Natural killer cell (primary cell): ENCODE results near the gene SLC2A3. TPM values are rescaled to one million over a fixed set of nuclear protein-coding genes. Genes with fewer than 3 reads are reported as not detected.
"Not testable (repeated sequence)": the region's sequence is repeated elsewhere in the genome, so short reads cannot be mapped to it uniquely, and the experiment has no call there.

Experiments used
- ATAC-seq, 3 donors: fragments of 150-1000 bp in 2 of 3; fragments of 200-7000 bp in 1 of 3; cut with Tn5 transposase; 1 replicate in 1 of 3; 2 replicates in 2 of 3; pipeline ENCODE4 v1.10.0; 2021; ENCODE audit warnings: mild to moderate bottlenecking in 2 of 3, moderate library complexity in 2 of 3
- DNase-seq, 2 donors: peaks; one replicate each; pipeline versions ENCODE4 v3.0.0 to v3.0.0-alpha.2; 2013 to 2021; ENCODE audit warnings: mixed read lengths in 1 of 2
- H3K27ac ChIP-seq: one replicate; pipeline ENCODE4 v1.5.1; 2013; ENCODE audit warnings: mild to moderate bottlenecking, low read length
- H3K27me3 ChIP-seq: one replicate; pipeline ENCODE4 v1.6.1; 2013; ENCODE audit warnings: low read length; ENCODE audit not compliant: control insufficient read depth, insufficient read depth
- H3K36me3 ChIP-seq: one replicate; pipeline ENCODE4 v1.6.1; 2013; ENCODE audit warnings: low read length; ENCODE audit not compliant: control insufficient read depth, insufficient read depth
- H3K4me1 ChIP-seq: one replicate; pipeline ENCODE4 v1.6.1; 2013; ENCODE audit warnings: low read length; ENCODE audit not compliant: control insufficient read depth, insufficient read depth
- H3K4me3 ChIP-seq: one replicate; pipeline ENCODE4 v1.5.1; 2013; ENCODE audit warnings: low read length
- H3K9me3 ChIP-seq: one replicate; pipeline ENCODE4 v1.6.1; 2013; ENCODE audit warnings: low read length; ENCODE audit not compliant: control insufficient read depth, insufficient read depth
- H3K27ac Mint-ChIP-seq, 2 donors: one replicate each; pipeline ENCODE4 v1.8.0; 2022; ENCODE audit warnings: mild to moderate bottlenecking in 2 of 2, mixed read lengths in 2 of 2, moderate library complexity in 1 of 2
- H3K27me3 Mint-ChIP-seq, 2 donors: one replicate each; pipeline ENCODE4 v1.8.0; 2022; ENCODE audit warnings: low read depth in 2 of 2, mixed read lengths in 2 of 2
- H3K36me3 Mint-ChIP-seq: one replicate; pipeline ENCODE4 v1.8.0; 2022; ENCODE audit warnings: mixed read lengths
- H3K4me1 Mint-ChIP-seq, 2 donors: one replicate each; pipeline ENCODE4 v1.8.0; 2022; ENCODE audit warnings: mixed read lengths in 2 of 2
- H3K4me3 Mint-ChIP-seq: one replicate; pipeline ENCODE4 v1.8.0; 2022; ENCODE audit warnings: mild to moderate bottlenecking, moderate library complexity, mixed read lengths
- H3K9me3 Mint-ChIP-seq, 2 donors: one replicate each; pipeline ENCODE4 v1.8.0; 2022; ENCODE audit warnings: mixed read lengths in 2 of 2
- WGBS: methylation state at CpG from one replicate; pipeline ENCODE4 v1.1.7; 2013; ENCODE audit warnings: missing lambda C conversion rate; ENCODE audit not compliant: insufficient coverage; 5-methylcytosine and 5-hydroxymethylcytosine counted together
- intact Hi-C: fragments of 100-400 bp; cut with micrococcal nuclease; formaldehyde crosslinking; loops from one replicate; pipeline ENCODE4 v1.14.2; 2022
- total RNA-seq, 4 donors: library from RNA; stranded (reverse); fragments of 120-200 nt in 1 of 4; gene quantifications; one replicate each; pipeline versions ENCODE4 v1.2.3 to v1.2.4, GENCODE V29; 2013 to 2022
- TF ChIP-seq, protein P1 (sequence below): fragments of 200-600 bp; IDR thresholded peaks from one replicate; pipeline ENCODE4 v1.8.0; 2022; ENCODE audit warnings: antibody characterized with exemption

Gene SLC2A3
- total RNA-seq, 3 donors from 2014 or later (not counting 1 experiment from before 2014, with no cell fraction given) = 406 to 534 (median 427) TPM

DNA sequence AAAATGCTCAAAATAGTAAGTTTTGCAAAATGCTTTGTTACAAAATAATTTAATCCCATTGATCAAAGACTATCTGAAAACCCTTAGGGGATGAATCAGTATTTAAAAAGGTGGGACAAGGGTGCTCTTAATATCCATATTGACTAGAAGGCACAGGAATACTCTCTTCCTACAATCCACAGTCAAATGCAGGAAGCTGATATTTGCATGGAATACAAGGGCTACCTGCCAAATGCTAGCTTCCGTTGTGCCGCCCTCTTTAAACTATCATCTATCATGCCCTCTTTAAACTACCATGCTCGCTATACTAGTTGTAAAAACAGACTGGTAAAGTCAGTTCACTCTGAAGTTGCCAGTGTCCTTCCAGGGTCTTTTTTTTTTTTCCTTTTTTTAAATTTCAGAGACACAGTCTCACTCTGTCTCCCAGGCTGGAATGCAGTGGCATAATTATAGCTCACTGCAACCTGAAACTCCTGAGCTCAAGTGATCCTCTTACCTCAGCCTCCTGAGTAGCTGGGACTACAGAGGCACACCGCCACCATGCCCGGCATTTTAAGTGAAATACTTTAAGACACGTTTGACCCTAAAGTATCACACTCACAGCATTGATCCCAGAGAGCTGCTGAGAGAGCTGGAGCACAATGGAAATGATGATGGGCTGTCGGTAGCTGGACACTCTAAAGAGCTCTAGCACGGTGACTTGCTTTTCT, 6.7 kb downstream of the SLC2A3 start:
- peaks cover 92% of the 10 kb centered on the region for H3K36me3 ChIP-seq
- H3K4me3 ChIP-seq = no peak overlapping the region
- no peaks in the 10 kb centered on the region for H3K27me3 ChIP-seq
- Mint-ChIP-seq H3K4me1 (peaks cover 46 to 54% of the 10 kb centered on the region in 2 donors), H3K4me3 (no peak overlapping the region), H3K27ac (peak overlapping the region; percentile 76 to 78), H3K9me3 (no peaks in the 10 kb centered on the region), H3K27me3 (no peaks in the 10 kb centered on the region), H3K36me3 (peaks cover 37% of the 10 kb centered on the region)
- DNase-seq (no peak), ATAC-seq (no peak)
- TF ChIP-seq, protein P1, sequence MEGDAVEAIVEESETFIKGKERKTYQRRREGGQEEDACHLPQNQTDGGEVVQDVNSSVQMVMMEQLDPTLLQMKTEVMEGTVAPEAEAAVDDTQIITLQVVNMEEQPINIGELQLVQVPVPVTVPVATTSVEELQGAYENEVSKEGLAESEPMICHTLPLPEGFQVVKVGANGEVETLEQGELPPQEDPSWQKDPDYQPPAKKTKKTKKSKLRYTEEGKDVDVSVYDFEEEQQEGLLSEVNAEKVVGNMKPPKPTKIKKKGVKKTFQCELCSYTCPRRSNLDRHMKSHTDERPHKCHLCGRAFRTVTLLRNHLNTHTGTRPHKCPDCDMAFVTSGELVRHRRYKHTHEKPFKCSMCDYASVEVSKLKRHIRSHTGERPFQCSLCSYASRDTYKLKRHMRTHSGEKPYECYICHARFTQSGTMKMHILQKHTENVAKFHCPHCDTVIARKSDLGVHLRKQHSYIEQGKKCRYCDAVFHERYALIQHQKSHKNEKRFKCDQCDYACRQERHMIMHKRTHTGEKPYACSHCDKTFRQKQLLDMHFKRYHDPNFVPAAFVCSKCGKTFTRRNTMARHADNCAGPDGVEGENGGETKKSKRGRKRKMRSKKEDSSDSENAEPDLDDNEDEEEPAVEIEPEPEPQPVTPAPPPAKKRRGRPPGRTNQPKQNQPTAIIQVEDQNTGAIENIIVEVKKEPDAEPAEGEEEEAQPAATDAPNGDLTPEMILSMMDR = no peak
- no peak overlapping the region for H3K27ac ChIP-seq
- H3K4me1 ChIP-seq = peaks cover 52% of the 10 kb centered on the region
- H3K9me3 ChIP-seq = no peaks in the 10 kb centered on the region
- intact Hi-C loops = no loop called here
- WGBS = 94% methylated on average over 5 of the region's 8 CpGs

DNA sequence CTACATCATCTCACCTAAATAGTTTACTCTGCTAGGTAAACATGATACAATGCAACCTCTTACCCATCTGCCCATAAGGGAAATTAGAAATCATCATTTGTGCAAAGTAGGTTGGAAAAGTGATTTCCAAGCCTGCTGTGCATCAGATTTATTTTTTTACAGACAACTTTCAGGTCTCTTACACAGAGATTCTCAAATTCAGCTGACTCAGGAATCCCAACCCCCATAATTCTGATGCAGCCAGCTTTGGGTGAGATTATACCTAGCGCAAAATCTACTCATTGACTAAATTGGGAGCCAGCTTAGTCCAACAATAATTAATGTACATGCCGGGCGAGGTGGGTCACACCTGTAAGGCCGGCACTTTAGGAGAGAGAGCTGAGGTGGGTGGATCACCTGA, 8.5 kb downstream of the SLC2A3 start:
- H3K27ac ChIP-seq = no peak overlapping the region
- no peaks in the 10 kb centered on the region for H3K27me3 ChIP-seq
- no peak overlapping the region for H3K4me3 Mint-ChIP-seq
- peaks cover 42% of the 10 kb centered on the region for H3K36me3 Mint-ChIP-seq
- no peak for ATAC-seq
- TF ChIP-seq, protein P1 = no peak
- peak overlapping the region; percentile 48 to 70 for H3K27ac Mint-ChIP-seq
- no peaks in the 10 kb centered on the region for H3K9me3 Mint-ChIP-seq
- no peak for DNase-seq
- peaks cover 46 to 56% of the 10 kb centered on the region in 2 donors for H3K4me1 Mint-ChIP-seq
- H3K9me3 ChIP-seq = no peaks in the 10 kb centered on the region
- peaks cover 38% of the 10 kb centered on the region for H3K4me1 ChIP-seq
- intact Hi-C loops = no loop called here
- H3K4me3 ChIP-seq = no peak overlapping the region
- peaks cover 94% of the 10 kb centered on the region for H3K36me3 ChIP-seq
- H3K27me3 Mint-ChIP-seq = no peaks in the 10 kb centered on the region
- WGBS = 92% methylated on average over 4 of the region's 4 CpGs

DNA sequence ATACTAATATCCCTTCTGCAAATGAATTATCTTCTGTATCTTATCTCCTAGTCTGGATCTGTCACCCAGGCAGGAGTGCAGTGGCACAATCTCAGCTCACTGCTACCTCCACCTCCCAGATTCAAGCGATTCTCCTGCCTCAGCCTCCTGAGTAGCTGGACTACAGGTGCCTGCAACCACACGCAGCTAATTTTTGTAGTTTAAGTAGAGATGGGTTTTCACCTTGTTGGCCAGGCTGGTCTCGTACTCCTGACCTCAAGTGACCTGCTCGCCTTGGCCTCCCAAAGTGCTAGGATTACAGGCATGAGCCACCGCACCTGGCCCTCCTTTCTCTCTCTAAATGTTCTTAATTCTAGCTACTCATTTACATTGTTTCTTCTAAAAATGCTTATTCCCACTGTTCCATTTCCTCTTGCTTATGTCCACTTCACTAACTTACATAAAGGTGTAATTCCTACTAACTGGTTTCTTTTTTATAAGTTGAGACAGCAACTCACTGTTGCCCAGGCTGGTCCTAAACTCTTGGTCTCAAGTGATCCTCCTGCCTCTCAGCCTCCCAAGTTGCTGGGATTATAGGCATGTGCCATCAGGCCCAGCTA, 9.8 kb downstream of the SLC2A3 start:
- Mint-ChIP-seq H3K4me3 (peak overlapping the region; percentile 11), H3K27ac (peak overlapping the region; percentile 75 to 79), H3K4me1 (peaks cover 46 to 57% of the 10 kb centered on the region in 2 donors), H3K36me3 (peaks cover 43% of the 10 kb centered on the region)
- WGBS = 93% methylated on average over 5 of the region's 5 CpGs
- H3K4me3 ChIP-seq, ATAC-seq, DNase-seq, H3K27ac ChIP-seq, intact Hi-C loops, H3K27me3 ChIP-seq, H3K9me3 Mint-ChIP-seq, H3K27me3 Mint-ChIP-seq, H3K9me3 ChIP-seq: not testable (repeated sequence)
- H3K36me3 ChIP-seq = peaks cover 94% of the 10 kb centered on the region
- peaks cover 29% of the 10 kb centered on the region for H3K4me1 ChIP-seq
